ENCODE measurements around the gene BAIAP2L1. TPM values are rescaled to one million over a fixed set of nuclear protein-coding genes. Genes with fewer than 3 reads are reported as not detected.
"Not testable (repeated sequence)": the region's sequence is repeated elsewhere in the genome, so short reads cannot be mapped to it uniquely, and the experiment has no call there.

Gene BAIAP2L1
- polyA plus RNA-seq, 3 donors, result 11.8 to 19.3 (median 15.0) TPM

DNA sequence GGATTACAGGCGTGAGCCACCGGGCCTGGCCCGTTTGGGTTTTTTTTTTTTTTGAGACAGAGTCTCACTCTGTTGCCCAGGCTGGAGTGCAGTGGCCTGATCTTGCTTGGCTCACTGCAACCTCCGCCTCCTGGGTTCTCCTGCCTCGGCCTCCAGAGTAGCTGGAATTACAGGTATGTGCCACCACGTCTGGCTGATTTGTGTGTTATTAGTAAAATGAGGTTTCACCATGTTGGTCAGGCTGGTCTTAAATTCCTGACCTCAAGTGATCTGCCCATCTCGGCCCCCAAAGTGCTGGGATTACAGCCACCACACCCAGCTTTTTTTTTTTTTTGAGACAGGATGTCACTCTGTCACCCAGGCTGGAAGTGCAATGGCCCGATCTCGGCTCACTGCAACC is 5.9 kb upstream of the BAIAP2L1 start:
- DNase-seq (ENCODE audit: extremely low read depth in 1 of 11, low read depth in 9 of 11, low spot score in 4 of 11), result no peak

DNA sequence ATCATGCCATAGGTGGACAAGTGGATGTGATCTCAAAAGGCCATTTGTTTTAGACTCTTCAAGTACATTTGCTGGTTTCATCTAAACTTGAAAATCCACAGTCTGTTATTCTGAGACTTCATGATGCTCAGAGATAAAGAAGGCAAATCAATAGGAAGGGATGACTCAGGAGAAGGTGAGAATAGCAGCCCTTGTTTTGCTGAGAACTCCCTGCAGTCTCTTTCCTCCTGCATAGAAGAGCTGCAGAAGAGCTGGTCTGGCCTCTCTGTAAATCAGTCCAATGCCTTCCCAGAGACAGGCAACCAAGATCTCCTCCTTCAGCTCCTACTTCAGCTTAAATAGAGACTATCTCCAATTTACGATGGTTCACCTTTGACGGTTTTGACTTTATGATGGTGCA is 4.0 kb upstream of the BAIAP2L1 start:
- DNase-seq (ENCODE audit: extremely low read depth in 1 of 11, low read depth in 9 of 11, low spot score in 4 of 11), result no peak

DNA sequence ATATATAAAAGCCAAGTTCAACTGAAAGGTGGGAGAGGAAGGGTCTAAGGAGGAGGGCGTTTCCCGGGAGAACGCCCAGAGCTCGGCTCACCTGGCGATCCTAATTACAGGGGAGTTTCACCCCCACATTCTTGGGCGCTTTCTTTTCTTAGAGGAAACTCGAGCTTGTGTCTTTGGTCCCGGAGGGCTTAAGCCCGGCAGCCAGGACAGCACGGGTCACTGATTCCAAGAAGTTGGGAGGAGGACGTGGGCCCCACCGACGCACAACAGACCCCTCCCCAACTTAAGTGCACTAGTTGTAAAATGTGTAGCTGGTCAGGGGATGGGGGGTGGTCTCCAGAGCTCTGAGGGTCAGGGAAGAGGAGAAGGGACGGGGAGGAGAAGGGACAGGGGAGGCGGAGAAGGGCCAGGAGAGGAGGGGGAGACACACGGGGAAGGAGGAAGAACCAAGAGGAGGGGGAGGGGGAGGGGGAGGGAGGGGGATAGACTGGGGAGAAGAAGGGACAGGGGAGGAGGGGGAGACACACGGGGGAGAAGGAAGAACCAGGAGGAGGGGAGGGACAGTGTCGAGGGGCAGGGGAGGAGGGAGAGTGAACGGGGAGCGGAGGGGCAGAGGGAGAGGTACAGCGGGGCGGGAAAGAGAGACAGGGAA is 874 bp downstream of the BAIAP2L1 start:
- peak in 3 of 11 donors; percentile 21 to 31 (median 22) for DNase-seq (ENCODE audit: extremely low read depth in 1 of 11, low read depth in 9 of 11, low spot score in 4 of 11)

DNA sequence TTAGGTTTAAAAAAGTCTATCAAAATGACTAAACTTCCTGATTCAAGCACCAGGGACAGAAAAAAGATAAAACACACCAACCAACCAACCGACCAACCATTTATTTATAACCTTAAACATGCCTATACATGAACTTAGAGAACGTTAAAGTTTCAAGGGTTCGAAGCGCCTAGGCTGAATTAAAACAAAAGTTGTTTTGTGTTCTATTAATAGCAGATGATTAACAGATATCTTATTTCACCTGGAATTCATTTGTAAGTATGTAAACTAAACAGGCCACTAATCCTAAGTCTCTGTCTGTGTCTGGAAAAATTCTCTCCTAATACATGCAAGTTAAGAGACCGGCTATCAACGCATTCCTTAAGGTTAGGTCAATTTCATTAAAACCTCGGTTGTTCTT is 1.4 kb downstream of the BAIAP2L1 start:
- peak in 2 of 11 donors; percentile 5 to 18 for DNase-seq (ENCODE audit: extremely low read depth in 1 of 11, low read depth in 9 of 11, low spot score in 4 of 11)

DNA sequence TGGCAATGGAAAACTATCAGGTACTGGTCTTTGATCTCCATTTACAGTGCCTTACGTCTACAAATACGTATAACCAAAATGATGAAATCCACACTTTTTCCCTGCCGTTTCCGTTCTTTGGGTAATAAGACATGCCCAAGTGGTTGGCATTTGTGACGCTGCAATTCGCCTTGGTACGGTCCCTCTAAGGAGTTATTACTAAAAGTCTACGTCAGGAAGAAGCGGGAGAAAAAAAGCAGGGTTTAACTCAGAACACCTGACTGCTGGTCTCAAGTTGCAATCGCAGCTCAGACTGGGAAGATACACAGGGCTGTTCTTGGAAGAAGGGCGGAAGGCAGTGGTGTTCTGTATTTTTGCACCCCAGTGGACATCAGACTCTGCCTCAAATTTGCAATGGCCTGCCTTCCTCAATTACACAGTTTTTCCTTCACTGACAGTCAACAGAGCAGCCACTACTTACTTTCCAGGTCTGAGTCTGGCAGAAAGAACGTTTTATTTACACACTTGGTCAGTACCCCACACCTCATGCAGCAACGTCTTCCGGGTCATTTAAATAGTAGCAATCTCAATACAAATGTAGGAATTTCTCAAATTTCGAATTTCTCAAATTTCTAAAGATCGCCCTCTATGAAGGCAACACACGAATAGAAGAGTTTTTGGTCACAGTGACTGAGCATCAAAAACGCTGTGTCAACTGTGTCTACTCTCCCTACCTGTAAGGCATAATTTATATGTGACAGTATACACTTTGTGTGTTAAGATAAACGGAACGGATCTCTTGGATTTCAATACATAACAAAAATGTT is 2.1 kb downstream of the BAIAP2L1 start:
- peak in 3 of 11 donors; percentile 5 to 30 (median 21) for DNase-seq (ENCODE audit: extremely low read depth in 1 of 11, low read depth in 9 of 11, low spot score in 4 of 11)

DNA sequence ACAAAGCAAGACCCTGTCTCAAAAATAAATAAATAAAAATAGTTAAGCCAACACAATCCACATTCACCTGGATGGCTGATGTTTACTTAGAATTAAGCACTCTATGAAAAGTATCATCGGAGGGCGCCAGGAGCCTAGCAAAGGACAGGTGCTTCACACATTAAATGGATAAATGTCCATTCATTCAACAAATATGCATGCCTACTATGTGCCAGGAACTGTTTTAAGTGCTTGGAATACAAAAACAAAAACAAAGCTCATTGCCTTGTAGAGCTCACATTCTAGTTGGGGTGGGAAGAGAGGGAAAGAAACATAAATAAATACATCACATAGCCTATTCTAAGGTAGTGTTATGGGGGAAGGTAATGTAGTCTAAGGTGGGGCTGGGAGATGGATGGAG is 4.1 kb downstream of the BAIAP2L1 start:
- DNase-seq (ENCODE audit: extremely low read depth in 1 of 11, low read depth in 9 of 11, low spot score in 4 of 11), result no peak

DNA sequence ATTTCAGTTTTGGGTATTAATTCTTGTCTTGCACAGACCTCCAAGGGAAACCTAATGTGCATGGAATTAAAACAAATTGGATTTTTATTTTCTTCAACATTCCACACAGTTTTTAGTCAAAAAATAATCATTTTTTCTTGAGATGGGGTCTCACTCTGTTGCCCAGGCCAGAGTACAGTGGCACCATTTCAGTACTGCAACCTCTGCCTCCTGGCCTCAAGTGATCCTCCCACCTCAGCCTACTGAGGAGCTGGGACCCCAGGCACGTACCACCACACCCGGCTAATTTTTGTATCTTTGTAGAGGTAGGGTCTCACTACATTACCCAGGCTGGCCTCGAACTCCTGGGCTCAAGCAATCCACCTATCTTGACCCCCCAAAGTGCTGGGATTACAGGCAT is 4.9 kb downstream of the BAIAP2L1 start:
- no peak for DNase-seq (ENCODE audit: extremely low read depth in 1 of 11, low read depth in 9 of 11, low spot score in 4 of 11)

DNA sequence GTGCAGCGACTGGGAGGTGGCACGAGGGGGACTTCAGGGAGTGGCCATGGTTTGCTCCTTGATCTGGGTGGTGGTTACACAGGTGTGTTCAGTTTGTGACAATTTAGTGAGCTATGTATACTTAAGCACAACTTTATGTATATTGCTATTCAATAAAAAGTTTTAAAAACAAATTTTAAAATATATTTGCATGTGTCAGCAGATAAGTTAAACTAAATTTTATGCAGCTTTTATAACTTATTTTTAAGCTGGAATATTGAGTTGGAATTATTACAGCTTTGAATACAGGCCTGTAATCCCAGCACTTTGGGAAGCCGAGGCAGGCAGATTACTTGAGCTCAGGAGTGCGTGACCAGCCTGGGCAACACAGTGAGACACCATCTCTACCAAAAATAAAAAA is 5.4 kb downstream of the BAIAP2L1 start:
- DNase-seq (ENCODE audit: extremely low read depth in 1 of 11, low read depth in 9 of 11, low spot score in 4 of 11), result no peak

DNA sequence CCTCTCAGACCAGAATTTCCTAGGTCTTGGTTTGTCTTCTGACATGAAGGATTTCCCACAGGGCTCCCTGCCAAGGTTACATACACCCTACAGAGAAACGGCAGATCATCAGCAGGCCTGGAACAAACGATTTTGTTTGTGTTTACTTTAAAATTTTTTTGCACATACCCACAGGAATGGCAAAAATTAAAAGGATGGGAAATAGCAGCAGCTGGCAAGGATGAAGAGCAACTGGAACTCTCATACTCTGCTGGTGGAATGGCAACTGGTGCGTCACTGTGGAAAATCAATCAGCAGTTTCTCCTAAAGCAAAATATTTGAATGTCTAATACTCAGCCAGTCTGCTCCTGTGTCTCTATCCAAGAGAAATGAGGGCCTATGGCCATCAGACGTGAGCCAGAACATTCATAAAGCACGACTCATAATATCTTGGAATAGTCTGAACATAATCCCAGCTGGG is 6.5 kb downstream of the BAIAP2L1 start:
- DNase-seq (ENCODE audit: extremely low read depth in 1 of 11, low read depth in 9 of 11, low spot score in 4 of 11), result no peak

DNA sequence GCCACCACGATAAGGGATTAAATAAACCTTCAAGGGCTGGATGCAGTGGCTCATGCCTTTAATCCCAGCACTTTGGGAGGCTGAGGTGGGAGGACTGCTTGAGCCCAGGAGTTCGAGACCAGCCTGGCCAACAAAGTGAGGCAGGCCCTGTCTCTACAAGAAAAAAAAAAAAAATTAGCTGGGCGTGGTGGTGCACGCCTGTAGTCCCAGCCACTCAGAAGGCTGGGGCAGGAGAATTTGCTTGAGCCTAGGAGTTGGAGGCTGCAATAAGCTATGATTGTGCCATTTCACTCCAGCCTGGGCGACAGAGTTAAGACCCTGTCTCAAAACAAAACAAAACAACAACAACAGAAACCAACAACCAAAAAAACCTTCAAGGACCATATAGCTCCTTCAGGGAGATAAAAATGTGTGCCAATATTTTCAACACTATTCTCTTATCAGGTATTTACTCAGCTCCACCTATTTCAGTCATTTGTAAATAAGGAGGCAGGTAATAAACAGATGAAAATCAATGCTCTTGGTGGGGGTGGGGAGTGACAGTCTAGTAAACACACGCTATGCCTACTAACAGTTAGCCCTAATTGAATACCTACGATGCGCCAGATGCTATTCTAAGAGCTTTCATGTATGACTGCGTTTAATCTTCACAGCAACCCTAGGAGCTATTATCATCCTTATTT is 13.2 kb downstream of the BAIAP2L1 start:
- no peak for DNase-seq (ENCODE audit: extremely low read depth in 1 of 11, low read depth in 9 of 11, low spot score in 4 of 11)

DNA sequence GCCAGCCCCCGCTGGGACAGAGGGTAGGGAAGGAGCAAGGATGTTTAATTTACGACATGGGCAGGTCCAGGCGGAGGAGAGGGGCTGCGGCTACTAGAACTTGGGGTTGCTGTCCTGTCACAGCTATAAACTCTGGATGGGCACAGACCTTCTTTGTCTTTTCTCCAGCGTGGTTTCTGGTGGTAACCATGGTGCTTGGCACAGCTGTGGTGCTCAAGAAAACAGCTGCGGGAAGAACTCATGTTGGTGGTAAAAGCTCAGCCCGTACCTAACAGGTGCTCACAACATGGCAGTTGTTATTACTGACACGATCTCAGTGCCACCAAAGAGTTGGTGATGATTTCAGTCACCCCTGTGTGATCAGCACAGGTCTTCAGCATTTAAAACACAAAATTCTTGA is 13.8 kb downstream of the BAIAP2L1 start:
- DNase-seq (ENCODE audit: extremely low read depth in 1 of 11, low read depth in 9 of 11, low spot score in 4 of 11), result no peak

DNA sequence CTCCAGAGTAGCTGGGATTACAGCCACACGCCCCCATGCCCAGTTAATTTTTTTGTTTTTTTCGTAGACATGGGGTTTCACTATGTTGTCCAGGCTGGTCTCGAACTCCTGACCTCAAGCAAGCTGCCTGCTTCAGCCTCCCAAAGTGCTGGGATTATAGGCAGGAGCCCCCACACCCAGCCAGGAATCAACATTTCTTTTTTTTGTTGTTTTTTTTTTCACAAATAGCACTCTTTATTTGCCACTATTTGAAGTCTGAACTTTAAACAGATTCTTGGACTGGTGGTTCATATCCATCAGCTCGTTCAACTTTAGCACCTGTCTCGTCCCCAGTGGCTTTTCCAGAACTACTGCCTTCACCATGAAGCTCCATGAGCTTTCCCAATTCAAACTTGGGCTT is 15.4 kb downstream of the BAIAP2L1 start:
- DNase-seq (ENCODE audit: extremely low read depth in 1 of 11, low read depth in 9 of 11, low spot score in 4 of 11), result not testable (repeated sequence)

DNA sequence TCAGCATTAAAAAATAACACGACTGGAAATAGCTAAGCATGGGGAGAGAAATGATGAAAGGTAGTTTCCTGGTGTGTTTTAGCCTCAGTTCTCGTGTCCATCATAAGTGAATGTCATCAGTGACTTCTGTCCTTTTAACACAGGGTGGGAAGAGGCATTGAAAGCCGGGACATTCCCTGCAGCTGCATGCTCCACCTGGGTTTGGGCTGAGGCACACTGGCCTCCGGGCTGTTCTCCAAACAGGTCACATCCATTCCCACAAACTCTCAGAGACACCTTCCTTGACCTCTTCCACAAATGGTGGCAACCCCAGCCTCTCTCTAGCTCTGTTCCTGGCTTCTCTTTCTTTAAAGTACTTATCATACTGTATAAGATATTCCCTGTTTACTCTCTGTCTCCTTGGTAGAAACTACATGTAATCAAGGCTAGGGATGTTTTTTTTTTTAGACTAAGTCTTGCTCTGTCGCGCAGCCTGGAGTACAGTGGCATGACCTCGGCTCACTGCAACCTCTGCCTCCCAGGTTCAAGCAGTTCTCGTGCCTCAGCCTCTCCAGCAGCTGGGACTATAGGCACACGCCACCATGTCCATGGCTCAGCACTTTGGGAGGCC is 22.6 kb downstream of the BAIAP2L1 start:
- no peak for DNase-seq (ENCODE audit: extremely low read depth in 1 of 11, low read depth in 9 of 11, low spot score in 4 of 11)

DNA sequence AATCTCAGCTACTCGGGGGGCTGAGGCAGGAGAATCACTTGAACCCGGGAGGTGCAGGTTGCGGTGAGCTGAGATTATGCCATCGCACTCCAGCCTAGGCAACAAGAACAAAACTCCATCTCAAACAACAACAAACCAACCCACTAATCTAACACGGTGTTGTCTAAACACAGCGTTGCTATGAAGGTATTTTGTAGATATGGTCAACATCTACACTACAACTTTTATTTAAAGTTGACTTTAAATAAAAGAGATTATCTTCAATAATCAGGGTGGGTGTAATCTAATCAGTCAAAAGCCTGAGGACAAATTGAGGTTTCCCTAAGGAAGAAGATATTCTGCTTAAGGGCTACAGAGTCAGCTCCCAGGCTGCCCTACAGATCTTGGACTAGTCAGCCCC is 24.2 kb downstream of the BAIAP2L1 start:
- DNase-seq (ENCODE audit: extremely low read depth in 1 of 11, low read depth in 9 of 11, low spot score in 4 of 11), result no peak

DNA sequence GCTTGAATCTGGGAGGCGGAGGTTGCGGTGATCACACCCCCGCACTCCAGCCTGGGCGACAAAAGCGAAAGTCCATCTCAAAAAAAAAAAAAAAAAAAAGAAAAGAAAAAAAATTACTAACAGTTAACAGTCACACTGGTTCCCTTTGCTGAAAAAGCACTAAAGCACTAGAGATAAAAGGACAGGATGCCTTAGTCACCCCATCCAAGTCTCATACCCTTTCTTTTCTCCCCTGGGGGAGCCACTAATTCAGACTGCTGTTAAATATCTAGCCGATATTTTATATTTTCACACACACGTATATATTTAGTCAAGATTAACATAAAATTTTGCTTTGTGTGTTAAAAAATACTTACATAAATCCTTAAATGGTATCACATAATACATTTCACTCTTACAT is 25.2 kb downstream of the BAIAP2L1 start:
- no peak for DNase-seq (ENCODE audit: extremely low read depth in 1 of 11, low read depth in 9 of 11, low spot score in 4 of 11)

DNA sequence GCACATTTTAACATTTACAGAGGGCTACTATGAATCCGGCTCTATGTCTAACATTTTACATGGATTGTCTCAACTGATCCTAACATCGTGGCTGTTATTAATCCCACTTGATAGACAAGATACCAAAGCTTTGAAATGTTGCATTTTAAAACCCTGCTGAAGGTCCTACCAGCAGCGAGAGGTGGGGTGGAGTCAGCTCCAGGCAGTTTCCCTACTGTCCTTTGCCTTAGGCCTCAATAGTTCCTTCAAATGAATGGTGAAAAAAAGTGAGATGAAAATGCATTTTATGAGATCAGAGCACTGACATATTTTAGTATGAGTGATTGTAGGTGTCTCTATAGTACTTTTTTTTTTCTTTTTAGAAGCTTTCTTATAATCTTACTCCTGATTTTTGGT is 26.6 kb downstream of the BAIAP2L1 start:
- DNase-seq (ENCODE audit: extremely low read depth in 1 of 11, low read depth in 9 of 11, low spot score in 4 of 11), result no peak

DNA sequence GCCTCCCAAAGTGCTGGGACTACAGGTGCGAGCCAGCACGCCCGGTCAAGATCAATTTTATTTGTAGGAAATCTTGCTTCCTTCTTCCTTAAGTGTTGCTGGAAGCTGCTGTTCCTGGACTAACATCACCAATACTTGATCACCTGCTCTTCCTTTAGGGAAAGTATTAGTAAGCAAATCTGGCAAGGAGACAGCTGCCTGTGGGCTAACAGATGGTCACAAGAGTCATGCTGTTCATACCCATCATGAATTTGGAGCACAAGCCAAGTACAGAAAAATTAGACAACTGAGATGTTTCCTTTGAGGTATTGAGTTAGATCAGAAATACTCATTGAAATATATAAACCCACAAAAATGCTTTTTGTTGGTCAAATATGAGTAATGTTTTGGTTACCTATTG is 27.9 kb downstream of the BAIAP2L1 start:
- no peak for DNase-seq (ENCODE audit: extremely low read depth in 1 of 11, low read depth in 9 of 11, low spot score in 4 of 11)

DNA sequence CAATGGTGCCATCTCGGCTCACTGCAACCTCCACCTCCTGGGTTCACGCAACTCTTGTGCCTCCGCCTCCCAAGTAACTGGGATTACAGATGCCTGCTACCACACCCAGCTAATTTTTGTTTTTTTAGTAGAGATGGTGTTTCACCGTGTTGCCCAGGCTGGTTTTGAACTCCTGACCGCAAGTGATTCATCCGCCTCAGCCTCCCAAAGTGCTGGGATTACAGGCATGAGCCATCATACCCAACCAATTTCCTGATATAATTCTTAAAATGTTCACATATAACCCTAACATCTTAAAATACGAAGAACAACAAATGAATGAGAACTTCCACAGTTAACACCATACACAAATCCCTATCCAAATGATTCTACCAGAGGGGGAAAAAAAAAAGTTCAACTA is 31.2 kb downstream of the BAIAP2L1 start:
- DNase-seq (ENCODE audit: extremely low read depth in 1 of 11, low read depth in 9 of 11, low spot score in 4 of 11), result no peak

DNA sequence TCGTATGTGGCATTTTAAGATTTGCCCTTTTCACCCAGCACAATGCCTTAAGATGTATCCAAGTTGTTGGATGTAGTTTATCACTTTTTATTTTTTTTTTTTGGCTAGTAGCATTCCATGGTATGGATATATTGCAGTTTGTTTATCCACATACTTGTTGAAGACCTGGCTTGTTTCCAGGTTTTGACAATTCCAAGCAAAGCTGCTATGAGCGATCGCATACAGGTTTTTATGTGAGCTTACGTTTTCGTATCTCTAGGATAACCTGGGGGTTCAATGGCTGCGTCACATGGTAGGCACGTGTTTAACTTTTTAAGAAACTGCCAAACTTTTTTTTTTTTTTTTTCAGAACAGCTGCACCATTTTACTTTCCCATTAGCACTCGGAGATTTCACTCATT is 32.2 kb downstream of the BAIAP2L1 start:
- DNase-seq (ENCODE audit: extremely low read depth in 1 of 11, low read depth in 9 of 11, low spot score in 4 of 11), result peak in 1 of 11 donors; percentile 4

DNA sequence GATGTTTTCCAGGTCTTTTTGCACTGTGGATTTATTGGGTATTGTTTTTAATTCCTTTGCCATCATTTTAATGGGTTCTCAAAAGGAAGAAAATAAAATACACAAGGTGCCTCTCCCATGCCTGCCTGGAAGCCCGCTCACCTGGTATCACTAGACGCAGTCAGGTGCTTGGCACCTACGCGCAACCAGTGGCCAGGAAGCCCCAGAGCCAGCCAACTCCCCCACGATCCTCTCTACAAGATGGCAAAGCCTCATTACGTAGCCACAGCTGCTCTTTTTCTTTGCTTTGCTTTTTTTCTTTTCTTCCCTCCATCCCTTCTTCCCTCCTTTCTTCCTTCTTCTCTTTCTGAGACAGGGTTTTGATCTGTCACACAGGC is 34.3 kb downstream of the BAIAP2L1 start:
- no peak for DNase-seq (ENCODE audit: extremely low read depth in 1 of 11, low read depth in 9 of 11, low spot score in 4 of 11)

Data from renal cortex interstitium (tissue), 11 donors.